Measurements from ENCODE around the gene ENOX2. TPM values are rescaled to one million over a fixed set of nuclear protein-coding genes. Genes with fewer than 3 reads are reported as not detected.

Gene ENOX2
- polyA plus RNA-seq, 1 donor from 2014 or later: 48.7 TPM

DNA sequence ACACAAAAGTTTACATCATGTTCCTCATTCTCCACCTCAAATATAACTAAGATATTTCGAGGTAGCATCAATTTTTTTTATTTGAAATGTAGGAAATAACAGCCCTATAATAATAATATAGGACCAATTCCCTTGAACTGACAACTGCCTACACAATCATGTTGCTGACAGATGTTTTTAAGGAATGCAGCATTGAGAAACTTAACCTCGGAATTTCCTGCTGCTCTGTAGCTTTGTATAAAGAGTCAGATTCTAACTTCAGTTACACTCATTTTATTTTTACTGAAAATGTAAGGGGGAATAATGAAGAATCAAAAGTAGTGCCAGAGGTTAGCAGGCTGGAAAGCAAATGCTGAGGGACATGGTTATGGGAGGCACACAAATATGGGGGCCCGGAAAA is 265.4 kb downstream of the ENOX2 start:
- Histone ChIP-seq H3K79me2 (replicated peaks; ENCODE audit: insufficient read depth, low read length) (no peaks in the 10 kb centered on the region), H2AFZ (ENCODE audit: low read depth, low read length) (no peak overlapping the region), H3K4me2 (ENCODE audit: low read length) (no peak overlapping the region), H3K9ac (ENCODE audit: low read length) (no peak overlapping the region), H3K27ac (ENCODE audit: low read length) (no peak overlapping the region), H4K20me1 (ENCODE audit: insufficient read depth) (no peaks in the 10 kb centered on the region), H3K9me3 (ENCODE audit: low read length) (no peaks in the 10 kb centered on the region), H3K27me3 (ENCODE audit: insufficient read depth, low read depth, low read length) (no peaks in the 10 kb centered on the region), H3K9me2 (ENCODE audit: insufficient read depth, low read length) (no peaks in the 10 kb centered on the region), H3F3A (ENCODE audit: insufficient read depth, low read length, poor library complexity, severe bottlenecking) (no peaks in the 10 kb centered on the region), H3K4me3 (ENCODE audit: low read length) (no peak overlapping the region), H3K36me3 (ENCODE audit: insufficient read depth, low read length) (no peaks in the 10 kb centered on the region)
- TF ChIP-seq RAD21 (conservative IDR thresholded peaks at IDR 0.05): no peak
- no peak for TF ChIP-seq POLR2AphosphoS5 (IDR thresholded peaks at IDR 0.05)
- TF ChIP-seq EP300 (conservative IDR thresholded peaks at IDR 0.05; ENCODE audit: poor library complexity, severe bottlenecking): no peak

DNA sequence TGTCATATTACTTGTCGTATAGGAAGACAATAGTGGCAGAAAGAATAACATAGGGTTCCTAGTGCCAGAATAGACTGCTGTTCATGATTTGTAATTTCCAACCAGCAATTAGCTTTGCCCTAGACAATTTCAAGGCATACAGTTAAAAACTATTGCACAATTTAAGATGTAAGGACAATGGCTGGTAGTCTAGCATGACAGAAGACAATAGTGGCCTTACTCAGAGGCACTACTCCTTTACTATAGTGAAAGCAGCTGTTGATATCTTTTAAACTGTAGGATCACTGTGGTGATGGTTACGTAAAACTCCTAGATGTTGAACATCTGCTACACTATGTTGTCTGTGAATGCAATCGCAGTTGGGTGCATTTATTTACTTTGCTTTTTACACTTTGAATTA is 266.7 kb downstream of the ENOX2 start:
- H3K79me2 ChIP-seq (replicated peaks; ENCODE audit: insufficient read depth, low read length): no peaks in the 10 kb centered on the region
- no peak overlapping the region for H2AFZ ChIP-seq (ENCODE audit: low read depth, low read length)
- no peaks in the 10 kb centered on the region for H3K36me3 ChIP-seq (ENCODE audit: insufficient read depth, low read length)
- H3K27me3 ChIP-seq (ENCODE audit: insufficient read depth, low read depth, low read length): no peaks in the 10 kb centered on the region
- H4K20me1 ChIP-seq (ENCODE audit: insufficient read depth): no peaks in the 10 kb centered on the region
- no peaks in the 10 kb centered on the region for H3K9me3 ChIP-seq (ENCODE audit: low read length)
- no peak for TF ChIP-seq REST (IDR thresholded peaks at IDR 0.05; ENCODE audit: borderline replicate concordance)
- no peak for TF ChIP-seq POLR2AphosphoS5 (IDR thresholded peaks at IDR 0.05)
- TF ChIP-seq MXI1 (conservative IDR thresholded peaks at IDR 0.05; ENCODE audit: poor library complexity, severe bottlenecking): no peak
- TF ChIP-seq TAF1 (IDR thresholded peaks at IDR 0.05; ENCODE audit: low read depth): no peak
- TF ChIP-seq EP300 (conservative IDR thresholded peaks at IDR 0.05; ENCODE audit: poor library complexity, severe bottlenecking): no peak
- no peak for TF ChIP-seq EZH2 (IDR thresholded peaks at IDR 0.05; ENCODE audit: borderline replicate concordance, insufficient read depth, low read length, poor library complexity, severe bottlenecking)
- no peak for TF ChIP-seq SMC3 (conservative IDR thresholded peaks at IDR 0.05; ENCODE audit: poor library complexity)
- no peak for TF ChIP-seq CTCF (IDR thresholded peaks at IDR 0.05; ENCODE audit: poor library complexity, severe bottlenecking)
- TF ChIP-seq RAD21 (conservative IDR thresholded peaks at IDR 0.05): no peak
- H3K9ac ChIP-seq (ENCODE audit: low read length): no peak overlapping the region
- H3K9me2 ChIP-seq (ENCODE audit: insufficient read depth, low read length): no peaks in the 10 kb centered on the region
- H3K4me3 ChIP-seq (ENCODE audit: low read length): no peak overlapping the region
- H3F3A ChIP-seq (ENCODE audit: insufficient read depth, low read length, poor library complexity, severe bottlenecking): no peaks in the 10 kb centered on the region
- H3K4me2 ChIP-seq (ENCODE audit: low read length): no peak overlapping the region
- H3K27ac ChIP-seq (ENCODE audit: low read length): no peak overlapping the region

- no peak for TF ChIP-seq TAF1 (IDR thresholded peaks at IDR 0.05; ENCODE audit: low read depth)
- TF ChIP-seq EZH2 (IDR thresholded peaks at IDR 0.05; ENCODE audit: borderline replicate concordance, insufficient read depth, low read length, poor library complexity, severe bottlenecking): no peak
- no peak for TF ChIP-seq CTCF (IDR thresholded peaks at IDR 0.05; ENCODE audit: poor library complexity, severe bottlenecking)
- no peak for TF ChIP-seq EP300 (conservative IDR thresholded peaks at IDR 0.05; ENCODE audit: poor library complexity, severe bottlenecking)
- no peak for TF ChIP-seq MXI1 (conservative IDR thresholded peaks at IDR 0.05; ENCODE audit: poor library complexity, severe bottlenecking)
- TF ChIP-seq RAD21 (conservative IDR thresholded peaks at IDR 0.05): no peak
- TF ChIP-seq REST (IDR thresholded peaks at IDR 0.05; ENCODE audit: borderline replicate concordance): no peak
- no peak for TF ChIP-seq SMC3 (conservative IDR thresholded peaks at IDR 0.05; ENCODE audit: poor library complexity)
- TF ChIP-seq POLR2AphosphoS5 (IDR thresholded peaks at IDR 0.05): no peak
- Histone ChIP-seq H3K36me3 (ENCODE audit: insufficient read depth, low read length) (no peaks in the 10 kb centered on the region), H3K9me3 (ENCODE audit: low read length) (no peaks in the 10 kb centered on the region), H3F3A (ENCODE audit: insufficient read depth, low read length, poor library complexity, severe bottlenecking) (no peaks in the 10 kb centered on the region), H2AFZ (ENCODE audit: low read depth, low read length) (no peak overlapping the region), H3K9ac (ENCODE audit: low read length) (no peak overlapping the region), H3K27ac (ENCODE audit: low read length) (no peak overlapping the region), H3K4me3 (ENCODE audit: low read length) (no peak overlapping the region), H3K27me3 (ENCODE audit: insufficient read depth, low read depth, low read length) (no peaks in the 10 kb centered on the region), H3K4me2 (ENCODE audit: low read length) (no peak overlapping the region), H3K79me2 (replicated peaks; ENCODE audit: insufficient read depth, low read length) (no peaks in the 10 kb centered on the region), H4K20me1 (ENCODE audit: insufficient read depth) (no peaks in the 10 kb centered on the region), H3K9me2 (ENCODE audit: insufficient read depth, low read length) (no peaks in the 10 kb centered on the region)
These were observed 272.0 kb downstream of the ENOX2 start for GRCh38 chrX:130631011-130631410.

Data from neural cell (in vitro differentiated cells).